Dedifferentiated amniotic fluid mesenchymal stem cell (primary cell): ENCODE measurements around the gene PARVB.

ENCODE experiments used
- DNase-seq: peaks from one replicate; pipeline ENCODE4 v3.0.0-alpha.2; 2016; ENCODE audit errors: extremely low spot score

The PARVB gene

DNA sequence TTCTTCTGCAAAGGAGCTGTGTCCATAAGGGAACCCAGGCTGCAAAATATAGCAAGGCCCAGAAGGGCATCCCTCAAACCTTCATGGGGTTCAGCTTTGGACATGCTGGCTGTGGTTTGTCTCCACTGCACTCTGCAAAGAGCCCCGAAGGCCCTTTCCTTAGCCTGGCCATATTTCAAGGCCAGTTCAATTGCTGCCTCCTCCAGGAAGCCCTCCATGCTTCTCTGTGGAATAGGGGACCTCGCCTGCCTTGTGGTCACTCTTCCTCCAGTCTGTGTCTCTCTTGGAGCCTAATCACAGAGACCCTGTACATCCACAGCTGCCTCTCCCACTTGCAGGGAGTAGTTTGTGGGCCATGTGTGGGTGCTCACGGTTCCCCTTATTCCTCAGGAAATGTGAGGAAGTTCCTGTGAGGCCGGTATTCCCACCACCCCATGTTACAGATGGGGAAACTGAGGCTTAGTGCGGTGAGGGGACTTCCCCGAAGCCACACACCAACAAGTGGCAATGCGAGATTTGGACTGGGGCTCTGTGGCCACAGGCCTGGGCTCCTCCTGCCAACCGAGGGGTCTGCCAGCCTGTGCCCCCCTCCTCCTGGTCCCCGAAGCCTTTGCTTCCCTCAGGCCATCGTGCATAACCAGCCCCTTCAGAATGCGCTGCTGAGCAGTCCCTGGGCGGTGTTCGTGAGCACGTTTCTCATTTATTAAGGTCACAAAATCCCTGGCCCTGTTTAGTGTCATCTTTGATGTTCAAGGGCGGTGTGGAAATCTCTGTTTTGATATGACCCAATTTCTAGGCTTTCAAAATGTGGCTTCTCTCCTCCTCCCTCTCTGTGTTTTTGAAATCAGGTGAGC is 65.8 kb downstream of the PARVB start:
- DNase-seq: no peak

GRCh38 chr22:44090571-44090905 is 66.4 kb downstream of the PARVB start:
- DNase-seq: no peak

DNA sequence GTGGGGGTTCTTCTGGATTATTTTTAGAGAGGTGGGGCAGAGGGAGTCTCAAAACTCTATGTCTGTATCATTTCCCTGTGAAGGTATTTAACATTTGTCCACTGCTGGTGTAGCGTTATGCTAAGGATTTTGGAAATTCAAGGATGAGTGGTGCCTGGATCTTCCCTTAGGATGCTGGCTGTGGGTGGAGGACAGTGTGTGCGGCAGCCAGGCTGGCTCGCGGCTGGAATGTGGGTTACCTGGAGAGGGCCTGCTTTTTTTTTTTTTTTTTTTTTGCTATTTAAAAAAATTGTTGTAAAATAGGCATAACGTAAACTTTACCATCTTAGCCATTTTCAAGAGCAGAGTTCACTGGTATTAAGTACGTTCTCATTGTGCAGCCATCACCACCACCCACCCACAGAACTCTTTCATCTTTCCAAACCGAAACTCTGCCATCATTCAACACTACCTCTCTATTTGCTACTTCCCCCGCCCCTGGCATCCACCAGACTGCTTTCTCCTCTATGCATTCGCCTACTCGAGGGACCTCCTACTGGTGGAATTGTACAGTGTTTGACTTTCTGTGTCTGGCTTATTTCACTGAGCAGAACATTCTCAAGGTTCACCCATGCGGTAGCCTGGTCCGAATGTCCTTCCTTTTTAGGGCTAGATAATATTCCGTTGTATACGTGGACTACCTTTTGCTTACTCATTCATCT is 67.1 kb downstream of the PARVB start:
- no peak for DNase-seq

DNA sequence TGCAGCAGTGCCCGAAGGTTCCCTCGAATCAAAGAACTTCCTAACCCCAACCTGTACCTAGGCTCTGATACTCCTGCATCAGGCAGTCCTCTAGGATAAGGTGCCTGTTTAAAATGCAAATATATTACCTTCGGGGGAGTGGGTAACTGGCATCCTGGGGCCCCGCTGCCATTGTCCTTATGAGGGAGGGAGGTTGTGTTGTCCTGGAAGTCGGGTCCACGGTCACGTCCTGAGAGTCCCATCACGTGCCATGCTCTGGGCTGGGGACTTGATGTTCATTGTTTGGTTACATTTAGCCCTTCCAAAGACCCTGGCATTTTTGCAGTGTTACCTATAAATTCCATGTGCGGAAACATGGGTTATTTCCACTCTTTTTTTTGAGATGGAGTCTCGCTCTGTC is 67.6 kb downstream of the PARVB start:
- no peak for DNase-seq

- DNase-seq: no peak
Observed at GRCh38 chr22:44092636-44093220, 68.6 kb downstream of the PARVB start.

GRCh38 chr22:44093791-44094190 is 69.7 kb downstream of the PARVB start:
- DNase-seq: no peak

- DNase-seq: no peak
Observed at GRCh38 chr22:44094751-44095302, 70.7 kb downstream of the PARVB start.

DNA sequence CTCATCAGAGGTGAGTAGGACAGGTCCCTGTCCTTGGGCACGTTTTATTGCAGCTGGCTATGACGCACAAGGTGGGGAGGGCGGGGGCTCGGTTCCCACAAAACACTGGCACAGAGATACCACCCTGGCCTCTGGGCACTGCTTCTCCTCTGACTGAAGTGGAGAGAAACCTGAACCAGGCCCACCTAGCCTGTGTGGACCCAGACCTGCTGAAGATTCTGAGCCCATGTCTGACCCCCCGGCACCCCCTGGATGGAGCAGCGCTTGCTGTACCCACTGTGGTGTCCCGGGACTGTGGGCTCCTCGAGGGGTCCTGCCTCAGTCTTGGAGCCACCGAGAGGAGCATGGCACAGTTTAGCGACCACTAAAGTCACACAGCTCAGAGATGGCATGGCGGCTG is 72.6 kb downstream of the PARVB start:
- DNase-seq: no peak

GRCh38 chr22:44097263-44098020 is 73.3 kb downstream of the PARVB start:
- no peak for DNase-seq

DNA sequence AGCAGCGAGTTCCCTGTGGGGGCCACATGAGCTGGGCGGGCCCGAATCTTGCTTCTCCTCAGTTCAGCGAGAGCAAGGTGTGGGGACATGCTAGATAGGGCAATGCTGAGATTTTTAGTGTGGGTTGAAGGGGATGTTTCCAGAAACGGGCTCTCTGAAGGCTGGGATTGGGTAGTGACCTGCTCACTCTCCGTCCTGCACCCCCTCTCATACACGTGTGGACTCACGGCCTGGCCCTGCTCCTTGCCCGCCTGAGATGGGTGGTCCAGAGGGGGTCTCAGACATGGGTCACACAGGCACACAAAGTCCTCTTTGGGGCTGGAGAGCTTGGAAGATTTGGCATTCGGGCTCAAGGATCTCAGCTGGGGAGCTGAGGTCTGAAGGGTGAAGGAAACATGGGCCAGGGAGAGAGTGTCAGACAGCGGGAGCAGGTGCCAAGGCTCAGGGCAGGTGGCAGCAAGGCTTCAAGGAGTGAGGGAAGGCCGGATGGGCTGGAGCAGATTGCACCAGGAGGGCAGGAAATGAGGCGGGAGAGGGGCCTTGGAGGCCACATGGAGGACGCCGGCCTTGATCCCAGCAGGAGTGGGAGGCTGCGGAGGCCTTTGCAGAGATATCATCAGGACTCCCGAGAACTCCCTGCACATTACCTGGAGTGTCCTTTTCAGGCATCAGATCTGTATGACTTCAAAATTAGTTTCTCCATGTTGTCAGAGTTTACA is 74.1 kb downstream of the PARVB start:
- no peak for DNase-seq

DNA sequence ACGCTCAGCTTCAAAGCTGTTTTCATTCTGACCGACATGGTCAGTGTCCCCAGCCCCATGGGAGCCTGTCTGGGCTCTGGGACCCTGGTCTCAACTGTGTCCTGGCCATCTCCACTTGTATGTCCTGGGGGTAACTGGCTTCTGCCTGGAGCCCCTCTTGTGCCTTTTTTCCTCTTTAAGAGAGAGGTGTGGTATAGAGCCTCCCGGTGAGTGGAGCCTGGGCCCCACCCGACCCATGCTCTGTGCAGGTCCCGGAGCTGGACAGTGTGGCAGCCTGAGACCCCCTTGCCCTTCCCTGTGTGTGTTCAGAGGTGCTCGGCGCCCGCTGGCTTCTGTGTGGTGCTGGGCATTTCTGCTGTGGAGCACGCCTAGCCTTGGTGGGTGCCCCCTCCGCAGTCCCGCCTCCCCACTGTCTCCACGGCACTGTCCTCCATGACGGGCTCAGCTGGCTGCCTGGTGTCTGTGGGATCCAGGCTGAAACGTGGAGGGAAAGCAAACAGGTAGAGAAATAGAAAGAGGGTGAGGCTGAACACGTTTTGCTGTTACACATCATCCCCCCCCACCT is 74.9 kb downstream of the PARVB start:
- no peak for DNase-seq

GRCh38 chr22:44099696-44100095 is 75.6 kb downstream of the PARVB start:
- DNase-seq: no peak

DNA sequence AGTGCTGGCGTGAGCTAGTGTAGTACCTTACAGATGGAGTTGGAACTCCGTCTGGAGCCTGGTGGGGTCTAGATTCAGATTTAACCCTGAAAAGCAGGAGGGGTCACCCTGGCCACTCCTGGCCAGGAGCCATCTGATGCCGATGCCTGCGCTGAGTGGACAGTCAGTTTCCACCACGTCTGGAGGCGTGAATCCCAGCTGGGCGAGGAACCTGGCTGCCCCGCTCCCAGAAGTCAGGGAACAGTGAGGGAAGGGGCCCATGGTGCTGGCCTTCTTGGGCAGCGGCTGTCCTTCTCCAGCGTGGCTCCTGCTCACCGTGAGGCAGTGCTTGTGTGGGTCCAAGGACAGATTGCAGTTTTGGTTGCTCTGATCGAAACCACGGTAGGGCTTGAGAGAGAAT is 76.3 kb downstream of the PARVB start:
- no peak for DNase-seq

- DNase-seq: no peak
Observed at GRCh38 chr22:44102121-44102520, 78.0 kb downstream of the PARVB start.

- DNase-seq: no peak
Observed at GRCh38 chr22:44102856-44103255, 78.8 kb downstream of the PARVB start.

DNA sequence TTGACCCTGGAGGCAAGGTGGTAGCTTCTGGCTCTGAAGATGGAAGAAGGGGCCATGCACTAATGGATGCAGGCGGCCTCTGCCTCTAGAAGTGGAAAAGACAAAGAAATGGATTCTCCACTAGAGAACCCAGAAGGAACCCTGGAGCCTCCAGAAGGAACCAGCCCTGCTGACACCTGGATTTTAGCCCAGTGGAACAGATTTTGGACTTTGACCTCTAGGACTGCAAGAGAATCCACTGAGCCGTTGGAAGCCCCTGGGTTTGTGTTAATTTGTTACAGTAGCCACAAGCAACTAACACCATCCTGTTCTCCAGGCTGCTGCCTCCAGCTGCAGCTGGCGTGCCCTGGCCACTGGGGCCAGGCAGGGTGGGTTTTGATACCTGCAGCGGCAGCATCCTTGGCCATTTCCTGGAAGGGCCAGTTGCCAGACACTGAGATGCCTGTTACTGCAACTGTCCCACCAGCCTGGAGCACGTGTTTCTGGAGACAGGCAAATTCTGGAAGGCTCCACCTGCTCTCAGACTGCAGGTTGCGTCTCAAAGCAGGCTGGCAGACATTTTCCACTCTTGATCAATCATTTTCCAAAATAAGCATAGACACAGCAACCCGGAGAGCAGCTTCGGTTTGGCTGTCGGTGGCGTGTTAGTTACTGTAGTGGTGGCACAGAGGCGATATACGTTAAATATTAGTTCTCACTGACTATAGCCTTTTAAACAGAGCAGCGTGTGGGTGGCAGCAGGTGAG is 79.8 kb downstream of the PARVB start:
- no peak for DNase-seq

- DNase-seq: no peak
Observed at GRCh38 chr22:44107340-44107739, 83.2 kb downstream of the PARVB start.

DNA sequence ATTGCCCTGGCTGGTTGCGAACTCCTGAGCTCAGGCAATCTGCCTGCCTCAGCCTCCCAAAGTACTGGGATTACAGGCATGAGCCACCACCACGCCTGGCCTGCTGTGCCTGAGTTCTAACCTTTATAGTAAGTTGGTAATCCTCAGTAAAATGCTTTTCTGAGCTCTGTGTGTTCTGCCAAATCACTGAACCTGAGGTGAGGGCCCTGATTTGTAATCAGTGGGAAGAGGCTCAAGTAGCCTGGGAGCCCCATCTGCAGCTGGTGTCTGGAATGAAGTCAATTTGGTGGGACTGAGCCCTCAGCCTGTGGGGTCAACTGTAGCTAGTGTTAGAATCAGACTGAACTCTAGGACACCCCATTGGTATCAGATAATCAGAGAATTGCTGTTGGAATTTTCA is 84.0 kb downstream of the PARVB start:
- DNase-seq: no peak

DNA sequence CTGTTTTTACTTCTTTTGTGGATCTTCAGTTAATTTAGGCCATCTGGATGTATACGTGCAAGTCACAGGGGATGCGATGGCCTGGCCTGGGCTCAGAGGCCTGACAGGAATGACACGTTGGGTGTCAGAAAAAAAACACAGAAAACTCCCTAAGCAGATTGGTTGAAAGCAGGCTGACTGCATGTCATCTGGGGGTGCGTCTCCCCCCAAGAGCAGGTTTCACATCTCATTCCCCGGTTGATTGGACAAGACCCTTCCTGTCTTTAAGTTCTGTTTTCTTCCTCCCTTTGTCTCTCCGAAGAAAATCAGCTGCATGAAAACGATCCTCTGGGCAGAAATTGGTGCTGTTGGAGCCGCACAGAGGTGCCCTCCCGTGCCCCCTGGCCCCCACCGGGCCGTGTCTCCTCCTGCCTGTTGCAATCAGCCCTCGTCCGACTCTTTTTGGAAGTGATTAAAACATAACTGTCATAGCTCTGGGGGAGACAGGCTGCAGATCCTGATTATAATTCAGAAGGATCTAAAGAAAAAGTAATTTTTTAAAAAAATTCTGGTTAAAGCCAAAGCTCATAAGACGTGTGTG is 84.8 kb downstream of the PARVB start:
- DNase-seq: no peak

- no peak for DNase-seq
Observed at GRCh38 chr22:44109416-44109815, 85.3 kb downstream of the PARVB start.
